Cardiac muscle cell (in vitro differentiated cells and primary cell): ENCODE measurements around the gene JAKMIP2. TPM values are rescaled to one million over a fixed set of nuclear protein-coding genes. Genes with fewer than 3 reads are reported as not detected.
"Not testable (repeated sequence)": the region's sequence is repeated elsewhere in the genome, so short reads cannot be mapped to it uniquely, and the experiment has no call there.

ENCODE experiments used
- DNase-seq, 2 donors: peaks; one replicate each; pipeline versions ENCODE4 v3.0.0 to v3.0.0-alpha.2; 2010 to 2017; ENCODE audit warnings: low read depth in 1 of 2, low spot score in 1 of 2
- H3K27ac ChIP-seq: fragments of 200-600 bp; sonication (generic); 2 replicates; pipeline ENCODE4 v1.5.1; 2016
- H3K27me3 ChIP-seq: fragments of 200-600 bp; sonication (generic); 2 replicates; pipeline ENCODE4 v1.6.0; 2016; ENCODE audit warnings: control low read depth
- H3K36me3 ChIP-seq: fragments of 200-600 bp; sonication (generic); 2 replicates; pipeline ENCODE4 v1.5.1; 2016; ENCODE audit warnings: control low read depth
- H3K4me1 ChIP-seq: fragments of 200-600 bp; sonication (generic); 2 replicates; pipeline ENCODE4 v1.8.1; 2017; ENCODE audit warnings: low read depth, mild to moderate bottlenecking, mixed run types
- H3K4me3 ChIP-seq: fragments of 200-600 bp; sonication (generic); 2 replicates; pipeline ENCODE4 v1.5.1; 2016; ENCODE audit warnings: mild to moderate bottlenecking
- H3K9me3 ChIP-seq: fragments of 200-600 bp; sonication (generic); 2 replicates; pipeline ENCODE4 v1.5.1; 2017; ENCODE audit warnings: low read depth, mild to moderate bottlenecking, control low read depth
- polyA plus RNA-seq: library from polyadenylated mRNA; unstranded; fragments of >200 nt; fragmentation: Nextera tagmentation; extraction: Ambion mirVana; gene quantifications from 2 replicates; pipeline ENCODE4 v1.2.1, GENCODE V29; 2016
- total RNA-seq: library from RNA; depleted of rRNA; stranded (reverse); fragments of >200 nt; gene quantifications from 2 replicates; pipeline ENCODE4 v1.2.3, GENCODE V29; 2016
- TF ChIP-seq, protein P1 (sequence below): IDR thresholded peaks from 2 replicates; pipeline ENCODE4 v1.5.1; 2012; ENCODE audit warnings: low read depth, mild to moderate bottlenecking, low read length

Gene JAKMIP2
- total and polyA plus RNA-seq, 2 experiments from 2014 or later, result 14.5 to 15.9 TPM

DNA sequence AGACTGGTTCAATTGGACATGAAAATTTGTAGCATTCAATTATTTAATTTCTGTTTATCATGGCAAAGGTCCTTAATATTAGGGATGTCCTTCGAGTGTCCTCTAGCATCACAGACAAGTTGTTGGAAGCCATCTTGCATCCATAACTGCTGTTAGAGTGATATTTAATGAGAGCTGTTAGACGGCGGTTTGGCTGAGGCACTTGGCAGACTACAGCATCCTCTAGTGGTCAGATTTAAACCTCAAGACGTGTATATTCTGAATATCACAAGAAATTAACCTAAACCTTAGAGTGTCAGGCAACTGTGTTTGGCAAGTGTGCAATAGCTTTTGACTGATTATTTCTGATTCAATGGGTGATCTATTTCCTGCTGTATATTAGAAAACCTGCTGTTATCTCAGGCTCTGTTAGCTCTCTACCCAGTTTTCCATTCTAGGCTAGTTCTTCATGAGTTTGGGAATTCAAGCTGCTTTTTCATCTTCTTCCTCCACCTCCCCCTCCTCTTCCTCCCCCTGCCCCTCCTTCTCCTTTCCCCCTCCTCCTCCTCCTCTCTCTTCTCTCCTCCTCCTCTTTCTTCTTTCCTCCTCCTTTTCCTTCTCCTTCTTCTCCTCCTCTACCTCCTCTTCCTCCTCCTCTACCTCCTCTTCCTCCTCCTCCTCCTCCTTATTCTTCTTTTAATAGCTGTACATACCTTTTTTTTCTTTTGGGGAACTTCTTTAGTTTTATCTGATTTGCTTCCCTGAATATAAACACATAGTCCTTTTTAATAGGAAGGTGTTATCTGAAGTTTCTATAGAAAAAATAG, 40.4 kb upstream of the JAKMIP2 start:
- no peaks in the 10 kb centered on the region for H3K27me3 ChIP-seq
- no peaks in the 10 kb centered on the region for H3K36me3 ChIP-seq
- H3K27ac ChIP-seq, result no peak overlapping the region
- no peaks in the 10 kb centered on the region for H3K9me3 ChIP-seq
- TF ChIP-seq, protein P1, sequence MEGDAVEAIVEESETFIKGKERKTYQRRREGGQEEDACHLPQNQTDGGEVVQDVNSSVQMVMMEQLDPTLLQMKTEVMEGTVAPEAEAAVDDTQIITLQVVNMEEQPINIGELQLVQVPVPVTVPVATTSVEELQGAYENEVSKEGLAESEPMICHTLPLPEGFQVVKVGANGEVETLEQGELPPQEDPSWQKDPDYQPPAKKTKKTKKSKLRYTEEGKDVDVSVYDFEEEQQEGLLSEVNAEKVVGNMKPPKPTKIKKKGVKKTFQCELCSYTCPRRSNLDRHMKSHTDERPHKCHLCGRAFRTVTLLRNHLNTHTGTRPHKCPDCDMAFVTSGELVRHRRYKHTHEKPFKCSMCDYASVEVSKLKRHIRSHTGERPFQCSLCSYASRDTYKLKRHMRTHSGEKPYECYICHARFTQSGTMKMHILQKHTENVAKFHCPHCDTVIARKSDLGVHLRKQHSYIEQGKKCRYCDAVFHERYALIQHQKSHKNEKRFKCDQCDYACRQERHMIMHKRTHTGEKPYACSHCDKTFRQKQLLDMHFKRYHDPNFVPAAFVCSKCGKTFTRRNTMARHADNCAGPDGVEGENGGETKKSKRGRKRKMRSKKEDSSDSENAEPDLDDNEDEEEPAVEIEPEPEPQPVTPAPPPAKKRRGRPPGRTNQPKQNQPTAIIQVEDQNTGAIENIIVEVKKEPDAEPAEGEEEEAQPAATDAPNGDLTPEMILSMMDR, result peak; percentile 89
- H3K4me1 ChIP-seq, result no peaks in the 10 kb centered on the region
- DNase-seq, result peak; percentile 82
- H3K4me3 ChIP-seq, result no peak overlapping the region

GRCh38 chr5:147822222-147822621, 39.7 kb upstream of the JAKMIP2 start:
- H3K4me1 ChIP-seq, H3K27ac ChIP-seq, H3K4me3 ChIP-seq, H3K36me3 ChIP-seq, DNase-seq, H3K27me3 ChIP-seq, H3K9me3 ChIP-seq: not testable (repeated sequence)

DNA sequence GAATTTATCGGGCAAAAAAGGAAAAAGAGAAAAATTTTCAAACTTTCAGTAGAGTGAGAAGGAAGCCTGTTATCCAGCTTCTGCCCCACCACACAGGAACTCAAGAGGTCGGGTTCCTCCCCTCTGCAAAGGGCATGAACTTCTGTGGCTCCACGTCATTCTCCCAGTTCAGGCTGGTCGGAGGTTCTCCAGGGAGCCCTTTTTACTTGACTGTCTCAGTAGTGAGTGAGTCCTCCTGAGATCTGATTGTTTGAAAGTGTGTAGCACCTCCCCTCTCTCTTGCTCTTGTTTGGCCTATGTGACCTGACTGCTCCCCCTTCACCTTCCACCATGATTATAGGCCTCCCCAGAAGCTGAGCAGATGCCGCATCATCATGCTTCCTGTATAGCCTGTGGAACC, 39.2 kb upstream of the JAKMIP2 start:
- Histone ChIP-seq H3K27ac (no peak overlapping the region), H3K9me3 (no peaks in the 10 kb centered on the region), H3K4me3 (no peak overlapping the region), H3K36me3 (no peaks in the 10 kb centered on the region), H3K27me3 (no peaks in the 10 kb centered on the region), H3K4me1 (no peaks in the 10 kb centered on the region)
- no peak for DNase-seq
- TF ChIP-seq, protein P1, result no peak

- Histone ChIP-seq H3K4me3 (no peak overlapping the region), H3K9me3 (no peaks in the 10 kb centered on the region), H3K27ac (no peak overlapping the region), H3K27me3 (no peaks in the 10 kb centered on the region), H3K36me3 (no peaks in the 10 kb centered on the region), H3K4me1 (no peaks in the 10 kb centered on the region)
- DNase-seq, result no peak
- TF ChIP-seq, protein P1, result no peak
Measured at GRCh38 chr5:147819261-147819770, 36.8 kb upstream of the JAKMIP2 start.

GRCh38 chr5:147818290-147818689, 35.8 kb upstream of the JAKMIP2 start:
- peak in 1 of 2 donors; percentile 7 for DNase-seq
- no peaks in the 10 kb centered on the region for H3K27me3 ChIP-seq
- H3K27ac ChIP-seq, result no peak overlapping the region

GRCh38 chr5:147813696-147814095, 31.2 kb upstream of the JAKMIP2 start:
- Histone ChIP-seq H3K27ac (no peak overlapping the region), H3K4me3 (no peak overlapping the region), H3K36me3 (no peaks in the 10 kb centered on the region), H3K27me3 (no peaks in the 10 kb centered on the region), H3K4me1 (no peaks in the 10 kb centered on the region), H3K9me3 (no peaks in the 10 kb centered on the region)
- TF ChIP-seq, protein P1, result no peak
- DNase-seq, result no peak

More at GRCh38 chr5:147818290-147818689, 35.8 kb upstream of the JAKMIP2 start:
- H3K4me3 ChIP-seq, result no peak overlapping the region
- H3K9me3 ChIP-seq, result no peaks in the 10 kb centered on the region
- no peaks in the 10 kb centered on the region for H3K36me3 ChIP-seq
- no peaks in the 10 kb centered on the region for H3K4me1 ChIP-seq
- TF ChIP-seq, protein P1, result no peak
